Measurements from ENCODE around the gene PRTG.
"Not testable (repeated sequence)": the region's sequence is repeated elsewhere in the genome, so short reads cannot be mapped to it uniquely, and the experiment has no call there.

PRTG gene

GRCh38 chr15:55775316-55775715, 32.4 kb upstream of the PRTG start:
- H3K27ac ChIP-seq (ENCODE audit: low read depth, low read length): peak overlapping the region; percentile 34
- peaks cover 10% of the 10 kb centered on the region for H3K4me1 ChIP-seq (ENCODE audit: control insufficient read depth, insufficient read depth, low read length)
- no peaks in the 10 kb centered on the region for H3K27me3 ChIP-seq (ENCODE audit: control insufficient read depth, insufficient read depth, low read length)
- no peaks in the 10 kb centered on the region for H3K36me3 ChIP-seq (ENCODE audit: control insufficient read depth, insufficient read depth, low read length)
- H3K4me3 ChIP-seq (ENCODE audit: low read depth, low read length): no peak overlapping the region
- no peaks in the 10 kb centered on the region for H3K9me3 ChIP-seq (ENCODE audit: control insufficient read depth, insufficient read depth, low read length)
- no peak overlapping the region for H3K9ac ChIP-seq (ENCODE audit: low read depth, low read length)

DNA sequence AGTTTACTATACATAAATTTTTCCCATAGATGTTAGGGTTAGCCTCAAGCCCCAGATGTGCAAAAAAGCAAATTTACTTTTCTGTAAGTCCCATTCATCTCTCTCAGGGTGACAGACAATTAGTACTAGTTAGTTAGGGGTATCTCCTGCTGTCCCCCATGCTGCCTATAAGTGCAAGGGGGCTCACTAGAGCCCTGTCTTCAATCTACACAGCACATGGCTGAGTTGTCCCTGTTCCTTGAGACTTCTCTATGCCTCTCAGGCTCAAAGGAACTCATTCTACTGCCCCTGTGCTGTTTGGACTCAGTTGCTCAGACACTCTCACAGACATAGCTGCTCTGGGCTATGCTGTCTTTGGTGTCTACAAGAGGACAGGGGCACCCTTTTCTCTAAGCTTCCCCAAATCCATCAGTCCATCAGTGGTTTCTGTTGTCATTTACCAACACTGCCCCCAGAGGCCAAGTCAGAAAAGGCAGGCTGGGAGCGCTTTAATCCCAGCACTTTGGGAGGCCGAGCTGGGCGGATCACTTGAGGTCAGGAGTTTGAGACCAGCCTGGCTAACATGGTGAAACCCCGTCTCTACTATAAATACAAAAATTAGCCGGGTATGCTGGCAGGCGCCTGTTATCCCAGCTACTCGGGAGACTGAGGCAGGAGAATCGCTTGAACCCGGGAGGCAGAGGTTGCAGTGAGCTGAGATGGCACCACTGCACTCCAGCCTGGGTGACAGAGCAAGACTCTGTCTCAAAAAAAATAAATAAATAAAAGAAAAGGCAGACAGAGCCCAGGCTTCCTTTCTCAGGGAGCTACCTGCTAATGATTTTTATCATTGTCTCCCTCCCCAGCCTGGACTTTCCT, 31.4 kb upstream of the PRTG start:
- Histone ChIP-seq H3K4me3 (ENCODE audit: low read depth, low read length) (no peak overlapping the region), H3K4me1 (ENCODE audit: control insufficient read depth, insufficient read depth, low read length) (peaks cover 10% of the 10 kb centered on the region), H3K9me3 (ENCODE audit: control insufficient read depth, insufficient read depth, low read length) (no peaks in the 10 kb centered on the region), H3K9ac (ENCODE audit: low read depth, low read length) (no peak overlapping the region), H3K27me3 (ENCODE audit: control insufficient read depth, insufficient read depth, low read length) (no peaks in the 10 kb centered on the region), H3K27ac (ENCODE audit: low read depth, low read length) (peak overlapping the region; percentile 34), H3K36me3 (ENCODE audit: control insufficient read depth, insufficient read depth, low read length) (no peaks in the 10 kb centered on the region)

- Histone ChIP-seq H3K27me3 (ENCODE audit: control insufficient read depth, insufficient read depth, low read length) (no peaks in the 10 kb centered on the region), H3K9ac (ENCODE audit: low read depth, low read length) (no peak overlapping the region), H3K4me1 (ENCODE audit: control insufficient read depth, insufficient read depth, low read length) (peaks cover 10% of the 10 kb centered on the region), H3K4me3 (ENCODE audit: low read depth, low read length) (no peak overlapping the region), H3K36me3 (ENCODE audit: control insufficient read depth, insufficient read depth, low read length) (no peaks in the 10 kb centered on the region), H3K9me3 (ENCODE audit: control insufficient read depth, insufficient read depth, low read length) (no peaks in the 10 kb centered on the region), H3K27ac (ENCODE audit: low read depth, low read length) (no peak overlapping the region)
Observed at GRCh38 chr15:55770806-55771205, 27.9 kb upstream of the PRTG start.

- no peaks in the 10 kb centered on the region for H3K27me3 ChIP-seq (ENCODE audit: control insufficient read depth, insufficient read depth, low read length)
- H3K4me1 ChIP-seq (ENCODE audit: control insufficient read depth, insufficient read depth, low read length): peaks cover 5% of the 10 kb centered on the region
- no peaks in the 10 kb centered on the region for H3K36me3 ChIP-seq (ENCODE audit: control insufficient read depth, insufficient read depth, low read length)
- no peak overlapping the region for H3K27ac ChIP-seq (ENCODE audit: low read depth, low read length)
- H3K9ac ChIP-seq (ENCODE audit: low read depth, low read length): no peak overlapping the region
- H3K4me3 ChIP-seq (ENCODE audit: low read depth, low read length): no peak overlapping the region
- no peaks in the 10 kb centered on the region for H3K9me3 ChIP-seq (ENCODE audit: control insufficient read depth, insufficient read depth, low read length)
Observed at GRCh38 chr15:55770261-55770660, 27.3 kb upstream of the PRTG start.

- Histone ChIP-seq H3K9ac (ENCODE audit: low read depth, low read length) (no peak overlapping the region), H3K9me3 (ENCODE audit: control insufficient read depth, insufficient read depth, low read length) (no peaks in the 10 kb centered on the region), H3K27me3 (ENCODE audit: control insufficient read depth, insufficient read depth, low read length) (no peaks in the 10 kb centered on the region), H3K27ac (ENCODE audit: low read depth, low read length) (no peak overlapping the region), H3K4me1 (ENCODE audit: control insufficient read depth, insufficient read depth, low read length) (no peaks in the 10 kb centered on the region), H3K36me3 (ENCODE audit: control insufficient read depth, insufficient read depth, low read length) (no peaks in the 10 kb centered on the region), H3K4me3 (ENCODE audit: low read depth, low read length) (no peak overlapping the region)
Observed at GRCh38 chr15:55768670-55769185, 25.8 kb upstream of the PRTG start.

DNA sequence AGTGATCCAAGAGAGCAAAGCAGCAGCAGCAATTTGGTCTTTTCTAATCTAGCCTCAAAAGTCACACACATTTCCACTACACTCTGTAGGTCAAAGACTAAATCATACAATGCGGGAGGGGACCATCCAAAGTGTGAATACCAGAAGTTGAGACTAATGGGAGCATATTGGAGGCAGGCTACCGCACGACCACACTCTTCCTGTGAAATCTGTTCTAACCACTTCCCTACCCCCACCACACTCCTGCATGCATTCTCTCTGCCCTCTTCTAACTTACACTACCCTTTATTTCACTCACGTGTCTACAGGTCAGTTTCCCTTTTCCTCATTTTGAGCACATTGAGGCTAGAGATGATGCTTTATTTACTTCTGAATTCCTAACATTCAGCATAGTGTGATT, 23.7 kb upstream of the PRTG start:
- H3K9me3 ChIP-seq (ENCODE audit: control insufficient read depth, insufficient read depth, low read length): no peaks in the 10 kb centered on the region
- H3K4me1 ChIP-seq (ENCODE audit: control insufficient read depth, insufficient read depth, low read length): no peaks in the 10 kb centered on the region
- H3K9ac ChIP-seq (ENCODE audit: low read depth, low read length): no peak overlapping the region
- no peak overlapping the region for H3K27ac ChIP-seq (ENCODE audit: low read depth, low read length)
- H3K27me3 ChIP-seq (ENCODE audit: control insufficient read depth, insufficient read depth, low read length): no peaks in the 10 kb centered on the region
- no peaks in the 10 kb centered on the region for H3K36me3 ChIP-seq (ENCODE audit: control insufficient read depth, insufficient read depth, low read length)
- no peak overlapping the region for H3K4me3 ChIP-seq (ENCODE audit: low read depth, low read length)

- Histone ChIP-seq H3K27me3 (ENCODE audit: control insufficient read depth, insufficient read depth, low read length) (no peaks in the 10 kb centered on the region), H3K36me3 (ENCODE audit: control insufficient read depth, insufficient read depth, low read length) (no peaks in the 10 kb centered on the region), H3K4me1 (ENCODE audit: control insufficient read depth, insufficient read depth, low read length) (no peaks in the 10 kb centered on the region), H3K27ac (ENCODE audit: low read depth, low read length) (no peak overlapping the region), H3K9ac (ENCODE audit: low read depth, low read length) (no peak overlapping the region), H3K4me3 (ENCODE audit: low read depth, low read length) (no peak overlapping the region), H3K9me3 (ENCODE audit: control insufficient read depth, insufficient read depth, low read length) (no peaks in the 10 kb centered on the region)
Observed at GRCh38 chr15:55764398-55764797, 21.4 kb upstream of the PRTG start.

- peaks cover 5% of the 10 kb centered on the region for H3K4me1 ChIP-seq (ENCODE audit: control insufficient read depth, insufficient read depth, low read length)
- no peak overlapping the region for H3K9ac ChIP-seq (ENCODE audit: low read depth, low read length)
- H3K9me3 ChIP-seq (ENCODE audit: control insufficient read depth, insufficient read depth, low read length): no peaks in the 10 kb centered on the region
- H3K27me3 ChIP-seq (ENCODE audit: control insufficient read depth, insufficient read depth, low read length): no peaks in the 10 kb centered on the region
- no peak overlapping the region for H3K27ac ChIP-seq (ENCODE audit: low read depth, low read length)
- no peak overlapping the region for H3K4me3 ChIP-seq (ENCODE audit: low read depth, low read length)
- H3K36me3 ChIP-seq (ENCODE audit: control insufficient read depth, insufficient read depth, low read length): no peaks in the 10 kb centered on the region
Observed at GRCh38 chr15:55758580-55758986, 15.6 kb upstream of the PRTG start.

GRCh38 chr15:55753433-55753832, 10.5 kb upstream of the PRTG start:
- H3K36me3 ChIP-seq (ENCODE audit: control insufficient read depth, insufficient read depth, low read length): not testable (repeated sequence)

DNA sequence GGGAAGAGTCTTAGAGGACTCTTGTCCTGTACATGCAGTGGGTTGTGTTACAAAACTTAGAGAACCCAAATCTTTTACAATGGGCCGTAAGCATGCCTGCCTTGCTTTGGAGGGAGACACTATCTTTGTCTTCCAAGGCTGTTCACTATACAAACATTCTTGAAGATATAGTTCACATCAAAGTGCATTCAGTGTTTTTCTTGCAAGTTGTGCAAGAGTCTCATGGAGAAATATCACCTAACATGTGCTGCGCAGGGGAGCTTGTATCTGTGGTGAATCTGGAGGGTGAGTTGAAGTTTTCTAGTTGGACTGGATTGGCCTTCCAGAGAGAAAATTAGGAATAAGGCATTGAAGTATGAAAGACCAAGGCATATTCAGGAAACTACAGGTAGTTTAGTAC, 7.8 kb upstream of the PRTG start:
- Histone ChIP-seq H3K4me1 (ENCODE audit: control insufficient read depth, insufficient read depth, low read length) (no peaks in the 10 kb centered on the region), H3K4me3 (ENCODE audit: low read depth, low read length) (no peak overlapping the region), H3K27me3 (ENCODE audit: control insufficient read depth, insufficient read depth, low read length) (peaks cover 37% of the 10 kb centered on the region), H3K9ac (ENCODE audit: low read depth, low read length) (no peak overlapping the region), H3K27ac (ENCODE audit: low read depth, low read length) (no peak overlapping the region), H3K9me3 (ENCODE audit: control insufficient read depth, insufficient read depth, low read length) (no peaks in the 10 kb centered on the region), H3K36me3 (ENCODE audit: control insufficient read depth, insufficient read depth, low read length) (no peaks in the 10 kb centered on the region)

More at GRCh38 chr15:55753433-55753832, 10.5 kb upstream of the PRTG start:
- peaks cover 29% of the 10 kb centered on the region for H3K27me3 ChIP-seq (ENCODE audit: control insufficient read depth, insufficient read depth, low read length)
- H3K4me3 ChIP-seq (ENCODE audit: low read depth, low read length); H3K27ac ChIP-seq (ENCODE audit: low read depth, low read length); H3K9me3 ChIP-seq (ENCODE audit: control insufficient read depth, insufficient read depth, low read length); H3K4me1 ChIP-seq (ENCODE audit: control insufficient read depth, insufficient read depth, low read length); H3K9ac ChIP-seq (ENCODE audit: low read depth, low read length): not testable (repeated sequence)

GRCh38 chr15:55743729-55744655, 1.0 kb upstream of the PRTG start:
- H3K9ac ChIP-seq (ENCODE audit: low read depth, low read length): no peak overlapping the region
- H3K36me3 ChIP-seq (ENCODE audit: control insufficient read depth, insufficient read depth, low read length): no peaks in the 10 kb centered on the region
- H3K27me3 ChIP-seq (ENCODE audit: control insufficient read depth, insufficient read depth, low read length): peaks cover 81% of the 10 kb centered on the region
- H3K4me3 ChIP-seq (ENCODE audit: low read depth, low read length): peak overlapping the region; percentile 66
- H3K9me3 ChIP-seq (ENCODE audit: control insufficient read depth, insufficient read depth, low read length): no peaks in the 10 kb centered on the region
- H3K4me1 ChIP-seq (ENCODE audit: control insufficient read depth, insufficient read depth, low read length): peaks cover 26% of the 10 kb centered on the region
- peak overlapping the region; percentile 60 for H3K27ac ChIP-seq (ENCODE audit: low read depth, low read length)
